Body of pancreas (tissue), 4 donors: ENCODE measurements around the gene NEU3. TPM values are rescaled to one million over a fixed set of nuclear protein-coding genes. Genes with fewer than 3 reads are reported as not detected.

Experiments used
- ATAC-seq: fragments of 150-250 bp; one replicate; pipeline ENCODE4 v1.9.1; 2016
- DNase-seq, 4 donors: peaks; one replicate each; pipeline ENCODE4 v3.0.0-alpha.2; 2019
- H3K27ac ChIP-seq, 4 donors: fragments of 200-600 bp; sonication (generic); 1 replicate in 3 of 4; 2 replicates in 1 of 4; pipeline versions ENCODE4 v1.5.1 to v1.6.1; 2016 to 2019; ENCODE audit warnings: mild to moderate bottlenecking in 1 of 4, mixed read lengths in 1 of 4, moderate library complexity in 1 of 4
- H3K27me3 ChIP-seq, 2 donors: fragments of 200-600 bp; sonication (generic); one replicate each; pipeline ENCODE4 v1.6.0; 2016; ENCODE audit warnings: mild to moderate bottlenecking in 1 of 2
- H3K36me3 ChIP-seq, 2 donors: fragments of 200-600 bp; sonication (generic); replicated peaks in 1 of 2; 2 replicates each; pipeline ENCODE4 v1.5.1; 2016; ENCODE audit warnings: low read depth in 2 of 2; ENCODE audit not compliant: insufficient read depth in 1 of 2
- H3K4me1 ChIP-seq: fragments of 200-600 bp; sonication (generic); one replicate; pipeline ENCODE4 v1.6.0; 2016
- H3K4me3 ChIP-seq, 2 donors: fragments of 200-600 bp; sonication (generic); 1 replicate in 1 of 2; 2 replicates in 1 of 2; pipeline ENCODE4 v1.5.1; 2016 to 2019
- H3K9me3 ChIP-seq, 3 donors: fragments of 200-600 bp; sonication (generic); 1 replicate in 2 of 3; 2 replicates in 1 of 3; pipeline ENCODE4 v1.5.1; 2016
- CTCF ChIP-seq, 7 experiments: fragments of 450-650 bp in 4 of 7; fragments of 200-600 bp in 3 of 7; sonication (generic) in 3 of 7; IDR thresholded peaks; one replicate each; pipeline ENCODE4 v1.5.1; 2016 to 2019; ENCODE audit warnings: antibody characterized with exemption in 7 of 7
- POLR2A ChIP-seq, 3 donors: fragments of 450-650 bp; IDR thresholded peaks; one replicate each; pipeline ENCODE4 v1.6.1; 2016; ENCODE audit warnings: antibody characterized with exemption in 3 of 3, mild to moderate bottlenecking in 2 of 3
- WGBS, 2 donors: methylation state at CpG; one replicate each; pipeline ENCODE4 v1.1.5; 2017; 5-methylcytosine and 5-hydroxymethylcytosine counted together
- intact Hi-C: fragments of 100-400 bp; cut with DNase I; formaldehyde crosslinking; loops from one replicate; pipeline ENCODE4 v1.15.1; 2023
- total RNA-seq, 2 donors: library from RNA; depleted of rRNA; stranded (reverse); fragments of >200 nt; gene quantifications; one replicate each; pipeline ENCODE4 v1.1.0, GENCODE V29; 2016

NEU3 gene
- total RNA-seq, 2 donors from 2014 or later: 1.6 to 8.6 TPM

GRCh38 chr11:74978041-74978440 lies 10.7 kb upstream of the NEU3 start:
- intact Hi-C loops: no loop called here
- no peaks in the 10 kb centered on the region for H3K27me3 ChIP-seq
- WGBS, 2 donors: 92 to 93% methylated on average over 4 of the region's 4 CpGs
- no peaks in the 10 kb centered on the region for H3K9me3 ChIP-seq
- H3K4me3 ChIP-seq: no peak overlapping the region
- ATAC-seq: no peak
- peaks cover 0 to 19% of the 10 kb centered on the region in 2 donors for H3K36me3 ChIP-seq
- DNase-seq: no peak
- H3K4me1 ChIP-seq: no peaks in the 10 kb centered on the region
- H3K27ac ChIP-seq: no peak overlapping the region
- TF ChIP-seq POLR2A (IDR thresholded peaks at IDR 0.05) (no peak), CTCF (IDR thresholded peaks at IDR 0.05) (no peak)

DNA sequence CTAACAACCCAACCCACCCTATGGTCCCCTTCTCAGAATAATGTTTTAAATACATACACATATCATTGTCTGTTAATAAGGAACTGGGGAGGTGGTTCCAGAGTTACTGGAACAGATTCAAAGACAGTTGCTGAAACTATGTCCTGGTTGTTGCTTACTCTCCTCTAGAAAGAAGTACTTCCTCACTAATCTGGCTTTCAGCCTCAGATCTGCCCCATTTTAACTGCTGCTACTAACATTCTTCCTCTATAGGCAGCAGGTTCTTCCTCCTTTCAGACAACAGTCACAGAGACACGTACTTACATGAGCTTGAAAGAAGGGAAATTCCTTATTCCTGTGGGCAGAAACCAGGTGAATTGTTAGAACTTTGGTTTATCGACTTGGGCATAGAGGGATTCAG lies 8.1 kb upstream of the NEU3 start:
- no peaks in the 10 kb centered on the region for H3K4me1 ChIP-seq
- H3K27me3 ChIP-seq: no peaks in the 10 kb centered on the region
- H3K36me3 ChIP-seq: peaks cover 0 to 15% of the 10 kb centered on the region in 2 donors
- intact Hi-C loops: no loop called here
- no peak overlapping the region for H3K4me3 ChIP-seq
- H3K9me3 ChIP-seq: no peaks in the 10 kb centered on the region
- ATAC-seq (no peak), DNase-seq (no peak)
- 93 to 97% methylated on average over 2 of the region's 2 CpGs for WGBS, 2 donors
- TF ChIP-seq POLR2A (IDR thresholded peaks at IDR 0.05): no peak
- no peak for TF ChIP-seq CTCF (IDR thresholded peaks at IDR 0.05)
- H3K27ac ChIP-seq: no peak overlapping the region

DNA sequence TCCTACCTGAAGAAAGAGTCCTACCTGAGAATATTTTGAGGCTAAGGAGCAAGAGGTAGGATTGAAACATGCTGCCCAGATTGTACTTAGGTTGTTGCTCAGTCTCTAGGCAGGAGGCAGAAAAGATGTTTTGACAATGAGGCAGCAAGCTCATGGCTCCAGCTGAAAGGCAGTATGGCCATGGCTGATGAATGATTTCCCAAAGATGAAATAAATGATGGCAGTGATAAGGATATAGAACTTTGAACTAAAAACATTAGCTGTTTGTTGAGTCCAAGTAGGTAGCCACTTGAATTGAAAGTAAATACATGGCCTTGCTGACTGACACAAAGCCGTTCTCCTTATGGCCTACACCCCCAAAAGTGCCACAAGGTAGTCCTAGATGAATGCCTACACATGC lies 6.8 kb upstream of the NEU3 start:
- intact Hi-C loops: no loop called here
- no peaks in the 10 kb centered on the region for H3K4me1 ChIP-seq
- H3K9me3 ChIP-seq: no peaks in the 10 kb centered on the region
- no peaks in the 10 kb centered on the region for H3K27me3 ChIP-seq
- TF ChIP-seq CTCF (IDR thresholded peaks at IDR 0.05) (no peak), POLR2A (IDR thresholded peaks at IDR 0.05) (no peak)
- H3K4me3 ChIP-seq: no peak overlapping the region
- 69 to 88% methylated on average over 1 of the region's 1 CpG for WGBS, 2 donors
- peaks cover 0 to 6% of the 10 kb centered on the region in 2 donors for H3K36me3 ChIP-seq
- DNase-seq: no peak
- no peak for ATAC-seq
- H3K27ac ChIP-seq: no peak overlapping the region

GRCh38 chr11:74984070-74984469 lies 4.7 kb upstream of the NEU3 start:
- ATAC-seq: no peak
- no peak for DNase-seq
- no peak overlapping the region for H3K27ac ChIP-seq
- H3K9me3 ChIP-seq: no peaks in the 10 kb centered on the region
- no peak overlapping the region for H3K4me3 ChIP-seq
- TF ChIP-seq CTCF (IDR thresholded peaks at IDR 0.05) (no peak), POLR2A (IDR thresholded peaks at IDR 0.05) (no peak)
- H3K27me3 ChIP-seq: no peaks in the 10 kb centered on the region
- intact Hi-C loops: no loop called here
- no peaks in the 10 kb centered on the region for H3K4me1 ChIP-seq
- H3K36me3 ChIP-seq: peaks cover 0 to 1% of the 10 kb centered on the region in 2 donors
- WGBS, 2 donors: 50 to 55% methylated on average over 3 of the region's 3 CpGs

DNA sequence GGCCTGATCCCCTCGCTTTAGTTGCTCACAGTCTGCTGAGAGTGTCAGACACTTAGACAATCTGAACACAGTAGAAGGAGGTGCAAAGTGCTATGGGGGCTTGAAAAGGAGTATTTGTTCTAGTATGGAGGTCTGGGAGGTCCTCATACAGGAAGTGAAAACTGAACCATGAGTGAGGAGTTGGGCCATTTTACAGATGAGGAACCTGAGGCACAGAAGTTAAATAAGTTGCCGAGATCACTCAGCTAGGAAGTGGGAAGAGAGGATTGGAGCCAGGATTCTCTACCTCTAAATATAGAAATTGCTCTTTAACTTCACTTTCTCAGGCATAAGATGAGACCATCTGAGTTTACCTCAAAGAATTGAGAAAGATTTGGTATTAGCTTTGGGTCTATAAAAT lies 4.0 kb upstream of the NEU3 start:
- H3K36me3 ChIP-seq: no peaks in the 10 kb centered on the region
- DNase-seq: no peak
- TF ChIP-seq POLR2A (IDR thresholded peaks at IDR 0.05) (no peak), CTCF (IDR thresholded peaks at IDR 0.05) (no peak)
- H3K27ac ChIP-seq: no peak overlapping the region
- no peak overlapping the region for H3K4me3 ChIP-seq
- H3K9me3 ChIP-seq: no peaks in the 10 kb centered on the region
- H3K4me1 ChIP-seq: peaks cover 6% of the 10 kb centered on the region
- intact Hi-C loops: no loop called here
- H3K27me3 ChIP-seq: no peaks in the 10 kb centered on the region
- 100% methylated on average over 2 of the region's 2 CpGs for WGBS, 2 donors
- ATAC-seq: no peak
